K562 (cell line): ENCODE measurements around the gene FADS1. TPM values are rescaled to one million over a fixed set of nuclear protein-coding genes. Genes with fewer than 3 reads are reported as not detected.
A peak's percentile ranks its signal among the peaks of the same experiment; 100 is the strongest.

ENCODE experiments used
- BRD9 ChIP-seq: fragments of 450-650 bp; IDR thresholded peaks from 2 replicates; pipeline ENCODE4 v1.6.1; 2018; ENCODE audit warnings: low read depth; ENCODE audit not compliant: partially characterized antibody
- CBFA2T3 ChIP-seq: fragments of 450-650 bp; IDR thresholded peaks from 2 replicates; pipeline ENCODE4 v1.6.1; 2017
- DIDO1 ChIP-seq: fragments of 450-650 bp; IDR thresholded peaks from 2 replicates; pipeline ENCODE4 v1.6.1; 2016; ENCODE audit warnings: low read depth, missing biosample characterization, missing genetic modification characterization
- E4F1 ChIP-seq: fragments of 250-450 bp; sonication (Bioruptor Pico); IDR thresholded peaks from 2 replicates; pipeline ENCODE4 v1.5.0; 2021; ENCODE audit warnings: mild to moderate bottlenecking, borderline replicate concordance
- ETS1 ChIP-seq: conservative IDR thresholded peaks from 2 replicates; pipeline ENCODE4 v1.6.1; 2011; ENCODE audit warnings: low read depth, mild to moderate bottlenecking, low read length; ENCODE audit not compliant: control insufficient read depth
- FOXK2 ChIP-seq, 2 experiments: fragments of 450-650 bp; IDR thresholded peaks in 1 of 2; conservative IDR thresholded peaks in 1 of 2; 2 replicates each; pipeline ENCODE4 v1.6.1; 2016; ENCODE audit warnings: low read depth in 2 of 2, mild to moderate bottlenecking in 1 of 2
- KDM2B ChIP-seq: fragments of 250-450 bp; sonication (Bioruptor Pico); IDR thresholded peaks from 2 replicates; pipeline ENCODE4 v1.8.0; 2021; ENCODE audit warnings: mild to moderate bottlenecking, moderate library complexity
- KLF6 ChIP-seq: fragments of 250-450 bp; sonication (Bioruptor Pico); IDR thresholded peaks from 2 replicates; pipeline ENCODE4 v1.4.0; 2020; ENCODE audit warnings: mild to moderate bottlenecking, moderate library complexity, borderline replicate concordance
- NFE2 ChIP-seq: IDR thresholded peaks from 2 replicates; pipeline ENCODE4 v1.6.1; 2014; ENCODE audit warnings: antibody characterized with exemption, low read depth
- NR2C2 ChIP-seq, 2 experiments: fragments of 200-800 bp in 1 of 2; sonication (Bioruptor generic) in 1 of 2; sonication (generic) in 1 of 2; formaldehyde crosslinking in 1 of 2; IDR thresholded peaks; 2 replicates each; pipeline versions ENCODE4 v1.6.1 to v1.8.0; 2016 to 2022; ENCODE audit warnings: mild to moderate bottlenecking in 1 of 2, missing compliant biosample characterization in 1 of 2, missing genetic modification characterization in 1 of 2, missing genetic modification reagents in 1 of 2
- PTTG1 ChIP-seq: fragments of 450-650 bp; IDR thresholded peaks from 2 replicates; pipeline ENCODE4 v1.6.1; 2016; ENCODE audit warnings: low read depth, mild to moderate bottlenecking, missing genetic modification characterization, missing compliant biosample characterization
- SETDB1 ChIP-seq: IDR thresholded peaks from one replicate; pipeline ENCODE4 v1.6.1; 2012; ENCODE audit warnings: low read length, control low read depth, inconsistent platforms
- SLC30A9 ChIP-seq: fragments of 250-450 bp; sonication (Bioruptor Pico); IDR thresholded peaks from 2 replicates; pipeline ENCODE4 v1.8.0; 2022; ENCODE audit warnings: mild to moderate bottlenecking, moderate library complexity
- SRSF9 ChIP-seq: fragments of 200-400 bp; formaldehyde crosslinking; IDR thresholded peaks from 2 replicates; pipeline ENCODE4 v1.6.1; 2017; ENCODE audit warnings: low read depth, low read length, borderline replicate concordance
- TGIF2 ChIP-seq: sonication (generic); formaldehyde crosslinking; IDR thresholded peaks from 2 replicates; pipeline ENCODE4 v1.8.1; 2022; ENCODE audit warnings: mild to moderate bottlenecking, missing genetic modification reagents, moderate library complexity
- TOE1 ChIP-seq, 2 experiments: fragments of 450-650 bp in 1 of 2; sonication (generic) in 1 of 2; formaldehyde crosslinking in 1 of 2; IDR thresholded peaks; 2 replicates each; pipeline versions ENCODE4 v1.7.1 to v1.8.0; 2016 to 2022; ENCODE audit warnings: borderline replicate concordance in 2 of 2, mild to moderate bottlenecking in 2 of 2, antibody characterized with exemption in 1 of 2, inconsistent platforms in 1 of 2, low read depth in 1 of 2, missing genetic modification reagents in 1 of 2, moderate library complexity in 1 of 2
- TRIM24 ChIP-seq, 2 experiments: fragments of 450-650 bp; IDR thresholded peaks; 2 replicates each; pipeline ENCODE4 v1.6.1; 2016
- ZC3H8 ChIP-seq: fragments of 450-650 bp; IDR thresholded peaks from 2 replicates; pipeline ENCODE4 v1.6.1; 2017
- ZNF197 ChIP-seq: fragments of 200-800 bp; sonication (Bioruptor generic); IDR thresholded peaks from 2 replicates; pipeline ENCODE4 v1.6.1; 2016; ENCODE audit warnings: low read depth, missing genetic modification characterization, missing compliant biosample characterization
- ZNF398 ChIP-seq: fragments of 250-450 bp; sonication (Bioruptor Pico); IDR thresholded peaks from 2 replicates; pipeline ENCODE4 v1.8.0; 2021; ENCODE audit warnings: moderate library complexity, mild to moderate bottlenecking, inconsistent platforms
- ZNF561 ChIP-seq: fragments of 450-650 bp; formaldehyde crosslinking; conservative IDR thresholded peaks from 2 replicates; pipeline ENCODE4 v1.4.0; 2020; ENCODE audit warnings: mild to moderate bottlenecking, moderate library complexity
- ZNF717 ChIP-seq: fragments of 250-450 bp; sonication (Bioruptor Pico); IDR thresholded peaks from 2 replicates; pipeline ENCODE4 v1.5.0; 2021
- ZNF785 ChIP-seq: fragments of 250-450 bp; sonication (Bioruptor Pico); IDR thresholded peaks from 2 replicates; pipeline ENCODE4 v1.4.0; 2020; ENCODE audit warnings: mild to moderate bottlenecking
- polyA plus RNA-seq, 8 experiments: library from polyadenylated mRNA; depleted of rRNA in 4 of 8; stranded (reverse) in 5 of 8; unstranded in 3 of 8; fragments of >200 nt; fragmentation: Nextera tagmentation in 2 of 8; fragmentation: Illumina TruSeq in 1 of 8; extraction: Ambion mirVana in 2 of 8; extraction: Trizol in 1 of 8; gene quantifications; 2 replicates each; pipeline versions ENCODE4 v1.2.1 to v1.2.3, GENCODE V29; 2011 to 2014; ENCODE audit warnings: inconsistent platforms in 1 of 8, missing spikeins in 1 of 8
- total RNA-seq, 7 experiments: library from RNA; depleted of rRNA in 6 of 7; stranded (reverse); fragments of >200 nt in 6 of 7; fragmentation: Illumina TruSeq in 2 of 7; extraction: Trizol in 2 of 7; gene quantifications; 2 replicates each; pipeline versions ENCODE4 v1.2.1 to v1.2.3, GENCODE V29; 2011 to 2021; ENCODE audit warnings: low replicate concordance in 1 of 7

The FADS1 gene
- total and polyA plus RNA-seq, 9 of the 15 experiments (the other 6 are each of a cell fraction or from before 2014, with no cell fraction given): 110 to 864 (median 364) TPM

- no peak for TF ChIP-seq E4F1 (CRISPR knock-in tag)
- TF ChIP-seq ZNF561 (CRISPR knock-in tag): no peak
- peak; percentile 50 for TF ChIP-seq BRD9
- no peak for TF ChIP-seq NR2C2 (CRISPR knock-in tag; IDR thresholded peaks at IDR 0.05)
- no peak for TF ChIP-seq NR2C2 (tag; IDR thresholded peaks at IDR 0.05)
- peak; percentile 60; the same call in 1 of the 2 replicates for TF ChIP-seq ZNF197 (CRISPR knock-in tag)
- no peak for TF ChIP-seq ZNF398 (CRISPR knock-in tag)
- no peak for TF ChIP-seq KLF6 (CRISPR knock-in tag)
- TF ChIP-seq PTTG1: no peak
- no peak for TF ChIP-seq KDM2B (CRISPR knock-in tag)
- no peak for TF ChIP-seq TGIF2 (CRISPR knock-in tag)
- TF ChIP-seq SRSF9: no peak
- no peak for TF ChIP-seq TOE1 (IDR thresholded peaks at IDR 0.05; ENCODE audit: borderline replicate concordance)
- no peak for TF ChIP-seq TOE1 (CRISPR knock-in tag; IDR thresholded peaks at IDR 0.05; ENCODE audit: borderline replicate concordance, low read depth)
- peak; percentile 79 for TF ChIP-seq NFE2
- no peak for TF ChIP-seq ZNF785 (CRISPR knock-in tag)
- TF ChIP-seq ZC3H8: no peak
- TF ChIP-seq SETDB1: no peak
- peak; percentile 97 for TF ChIP-seq CBFA2T3
- TF ChIP-seq DIDO1 (tag): no peak
- TF ChIP-seq SLC30A9 (CRISPR knock-in tag): no peak
- TF ChIP-seq TRIM24 (IDR thresholded peaks at IDR 0.05): peak; percentile 72 to 88
- no peak for TF ChIP-seq ZNF717 (CRISPR knock-in tag)
- TF ChIP-seq FOXK2 (conservative IDR thresholded peaks at IDR 0.05 in 1 of 2, IDR thresholded peaks at IDR 0.05 in 1 of 2; ENCODE audit: low read depth in 2 of 2): peak; percentile 67 to 72; a peak in 2 of 4 replicates
- 0 out of 2 replicates have a peak, but pooled peaks have one; percentile 35 for TF ChIP-seq ETS1
Observed at GRCh38 chr11:61800331-61801281, 16.2 kb downstream of the FADS1 start (continued).
